ENCODE measurements around the gene TANGO2. TPM values are rescaled to one million over a fixed set of nuclear protein-coding genes. Genes with fewer than 3 reads are reported as not detected.
A peak's percentile ranks its signal among the peaks of the same experiment; 100 is the strongest.

TANGO2 gene
- total and polyA plus RNA-seq, 10 donors: 18.7 to 72.2 (median 55.1) TPM

DNA sequence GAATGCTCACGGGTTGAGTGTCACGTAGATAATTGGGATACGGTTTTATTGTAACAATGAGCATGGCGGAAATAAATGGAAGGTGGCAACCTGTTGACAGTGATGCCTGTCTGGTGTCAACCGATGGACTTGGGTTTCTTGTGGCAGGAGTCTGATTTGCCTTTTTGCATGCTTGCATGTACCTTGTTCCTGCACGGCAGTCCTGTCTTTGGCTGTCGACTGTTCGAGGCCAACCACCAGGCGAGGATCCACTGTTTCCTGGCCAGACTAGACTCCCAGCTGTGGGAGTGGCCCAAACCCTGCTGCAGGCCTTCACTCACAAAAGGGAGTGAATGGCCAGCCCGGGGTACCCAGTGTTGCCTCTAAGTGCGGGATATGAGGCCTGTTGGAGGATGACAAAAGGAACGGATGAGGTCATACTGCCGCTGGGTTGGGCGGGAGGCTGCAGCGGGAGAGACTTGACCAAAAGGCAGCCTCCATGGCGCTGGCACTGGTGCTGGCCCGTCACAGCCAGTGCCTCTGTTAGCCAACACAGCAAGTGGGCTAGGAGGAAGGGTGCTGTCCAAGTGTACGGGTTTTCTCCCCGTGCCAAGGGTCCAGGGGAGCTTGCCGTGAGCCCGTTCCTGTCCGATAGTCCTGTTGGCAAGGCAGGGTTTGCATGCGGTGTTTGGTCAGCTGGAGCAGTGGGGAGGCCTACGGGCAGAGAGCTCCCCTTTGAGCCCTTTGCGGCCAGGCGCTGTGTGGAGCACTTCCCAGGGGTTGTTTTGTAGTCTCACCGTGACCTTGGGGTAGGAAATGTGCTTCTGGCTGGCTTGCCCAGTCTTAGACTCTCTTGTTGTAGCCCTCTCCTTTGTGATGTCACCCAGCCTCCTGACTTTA, 60.1 kb downstream of the TANGO2 start:
- H3K27me3 ChIP-seq (replicated peaks in 1 of 7): no peaks in the 10 kb centered on the region
- WGBS, 5 donors: 19 to 44% (median 35%) methylated on average over 15 to 27 of the region's 27 CpGs

DNA sequence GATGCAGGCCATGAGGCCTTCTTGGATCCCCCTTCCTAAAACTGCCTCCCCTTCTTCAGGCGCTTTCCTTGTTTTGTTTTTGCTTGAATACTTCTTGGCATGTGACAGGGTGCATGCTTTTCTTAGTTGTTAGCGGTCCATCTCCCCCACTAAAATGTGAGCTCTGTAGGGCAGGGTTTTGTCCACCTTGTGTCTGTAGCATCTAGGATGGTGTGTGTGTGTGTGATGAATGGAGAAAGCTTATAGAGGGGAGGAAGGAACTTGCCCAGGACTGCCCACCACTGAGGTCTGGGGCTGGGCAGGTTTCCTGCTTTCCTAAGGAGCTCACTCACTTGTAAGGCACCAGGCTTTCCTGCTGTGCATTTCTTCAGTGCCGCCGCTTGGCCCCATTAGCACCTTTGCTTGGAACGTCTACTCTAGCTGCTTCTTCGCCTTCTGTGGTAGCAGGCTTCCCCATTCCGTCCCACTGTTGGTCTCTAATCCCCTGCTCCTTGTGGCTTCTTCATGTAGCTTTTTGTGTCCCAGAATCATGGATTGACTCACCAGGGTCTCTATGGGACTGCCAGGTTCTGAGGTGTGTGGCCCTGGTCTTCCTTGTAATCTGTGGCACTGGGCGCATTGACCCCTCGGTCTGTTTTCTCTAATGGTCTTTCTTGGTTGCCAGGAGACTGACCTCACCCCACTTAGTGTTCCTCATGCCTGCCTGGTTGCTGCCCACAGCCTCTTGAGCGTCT, 62.4 kb downstream of the TANGO2 start:
- Histone ChIP-seq H3K27me3 (replicated peaks in 1 of 7) (no peaks in the 10 kb centered on the region), H3K9me3 (no peaks in the 10 kb centered on the region), H3K4me1 (peaks cover 18 to 74% (median 54%) of the 10 kb centered on the region in 6 donors), H3K27ac (peak overlapping the region in 3 of 8 donors; percentile 6 to 91 (median 23)), H3K36me3 (peaks cover 2 to 33% (median 28%) of the 10 kb centered on the region in 6 donors), H3K4me3 (no peak overlapping the region)
- intact Hi-C loops (cut with DNase I; ENCODE audit: low total_unique reads): no loop called here
- DNase-seq: peak; percentile 64
- TF ChIP-seq POLR2A (IDR thresholded peaks at IDR 0.05): no peak
- TF ChIP-seq, protein P1, sequence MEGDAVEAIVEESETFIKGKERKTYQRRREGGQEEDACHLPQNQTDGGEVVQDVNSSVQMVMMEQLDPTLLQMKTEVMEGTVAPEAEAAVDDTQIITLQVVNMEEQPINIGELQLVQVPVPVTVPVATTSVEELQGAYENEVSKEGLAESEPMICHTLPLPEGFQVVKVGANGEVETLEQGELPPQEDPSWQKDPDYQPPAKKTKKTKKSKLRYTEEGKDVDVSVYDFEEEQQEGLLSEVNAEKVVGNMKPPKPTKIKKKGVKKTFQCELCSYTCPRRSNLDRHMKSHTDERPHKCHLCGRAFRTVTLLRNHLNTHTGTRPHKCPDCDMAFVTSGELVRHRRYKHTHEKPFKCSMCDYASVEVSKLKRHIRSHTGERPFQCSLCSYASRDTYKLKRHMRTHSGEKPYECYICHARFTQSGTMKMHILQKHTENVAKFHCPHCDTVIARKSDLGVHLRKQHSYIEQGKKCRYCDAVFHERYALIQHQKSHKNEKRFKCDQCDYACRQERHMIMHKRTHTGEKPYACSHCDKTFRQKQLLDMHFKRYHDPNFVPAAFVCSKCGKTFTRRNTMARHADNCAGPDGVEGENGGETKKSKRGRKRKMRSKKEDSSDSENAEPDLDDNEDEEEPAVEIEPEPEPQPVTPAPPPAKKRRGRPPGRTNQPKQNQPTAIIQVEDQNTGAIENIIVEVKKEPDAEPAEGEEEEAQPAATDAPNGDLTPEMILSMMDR (IDR thresholded peaks at IDR 0.05 in 8 of 11, conservative IDR thresholded peaks at IDR 0.05 in 3 of 11): no peak
- TF ChIP-seq POLR2AphosphoS5 (IDR thresholded peaks at IDR 0.05): no peak
- WGBS, 5 donors: 76 to 89% (median 85%) methylated on average over 10 of the region's 10 CpGs

More for the DNA sequence above, 60.1 kb downstream of the TANGO2 start:
- Histone ChIP-seq H3K4me3 (peak overlapping the region; percentile 67 to 94 (median 81)), H3K27ac (peak overlapping the region; percentile 70 to 91 (median 88)), H3K4me1 (peaks cover 18 to 63% (median 54%) of the 10 kb centered on the region in 6 donors), H3K36me3 (peaks cover 0 to 10% (median 5%) of the 10 kb centered on the region in 6 donors), H3K9me3 (no peaks in the 10 kb centered on the region)
- DNase-seq: peak; percentile 79
- peak in 1 of 3 donors; percentile 5 for TF ChIP-seq POLR2AphosphoS5 (IDR thresholded peaks at IDR 0.05)
- no peak for TF ChIP-seq POLR2A (IDR thresholded peaks at IDR 0.05)
- intact Hi-C loops (cut with DNase I; ENCODE audit: low total_unique reads): no loop called here

DNA sequence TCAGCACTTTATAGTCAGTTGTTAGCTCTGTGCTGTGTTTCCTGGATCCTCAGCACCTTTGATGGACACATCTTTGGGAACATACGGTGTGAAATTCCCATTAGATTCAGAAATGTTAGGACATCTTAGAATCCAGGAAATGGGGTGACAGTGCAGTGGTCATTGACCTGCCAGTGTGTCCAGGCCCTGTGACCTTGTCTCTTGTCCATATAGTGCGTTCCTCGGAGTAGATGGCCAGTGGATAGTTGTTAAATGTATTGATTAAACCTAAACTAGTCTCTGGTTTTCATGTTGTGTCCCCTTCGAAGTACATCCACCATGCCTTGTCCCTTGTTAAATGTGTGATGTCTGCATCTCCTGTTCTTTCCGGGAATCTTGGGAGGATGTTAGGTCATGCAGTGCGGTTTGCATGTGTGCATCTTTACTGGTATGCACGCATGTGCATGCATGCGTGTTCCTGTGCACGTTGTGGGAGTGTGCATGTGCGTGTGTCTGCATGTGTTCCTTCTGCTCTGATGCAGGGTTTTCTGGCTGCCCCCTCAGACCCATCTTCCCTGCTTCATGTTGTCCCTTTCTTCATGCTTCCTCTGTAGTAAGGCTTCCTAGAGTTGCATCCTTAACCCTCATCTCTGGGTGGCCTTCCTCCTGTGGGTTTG, 63.1 kb downstream of the TANGO2 start:
- Histone ChIP-seq H3K27me3 (replicated peaks in 1 of 7) (no peaks in the 10 kb centered on the region), H3K27ac (peak overlapping the region in 2 of 8 donors; percentile 7 to 16), H3K4me1 (peaks cover 18 to 74% (median 52%) of the 10 kb centered on the region in 6 donors), H3K4me3 (no peak overlapping the region), H3K36me3 (peaks cover 2 to 40% (median 34%) of the 10 kb centered on the region in 6 donors), H3K9me3 (no peaks in the 10 kb centered on the region)
- intact Hi-C loops (cut with DNase I; ENCODE audit: low total_unique reads): no loop called here
- TF ChIP-seq POLR2AphosphoS5 (IDR thresholded peaks at IDR 0.05) (no peak), POLR2A (IDR thresholded peaks at IDR 0.05) (no peak)
- TF ChIP-seq, protein P1 (IDR thresholded peaks at IDR 0.05 in 8 of 11, conservative IDR thresholded peaks at IDR 0.05 in 3 of 11): no peak
- 73 to 90% (median 81%) methylated on average over 10 of the region's 10 CpGs for WGBS, 5 donors
- peak; percentile 23 for DNase-seq
